Memory B cell (primary cell): Measurements from ENCODE around the gene HSPBAP1.

Experiments
- ATAC-seq: fragments of 150-1000 bp; cut with Tn5 transposase; 2 replicates; pipeline ENCODE4 v1.10.0; 2021; ENCODE audit warnings: low read depth, mild to moderate bottlenecking, moderate library complexity
- DNase-seq, 2 donors: peaks; one replicate each; pipeline ENCODE4 v3.0.0; 2022; ENCODE audit warnings: low spot score in 2 of 2
- H3K27ac Mint-ChIP-seq: one replicate; pipeline ENCODE4 v1.8.0; 2022; ENCODE audit warnings: mild to moderate bottlenecking, moderate library complexity, mixed read lengths
- H3K27me3 Mint-ChIP-seq: one replicate; pipeline ENCODE4 v1.8.0; 2022; ENCODE audit warnings: mixed read lengths
- H3K36me3 Mint-ChIP-seq: one replicate; pipeline ENCODE4 v1.8.0; 2022; ENCODE audit warnings: mild to moderate bottlenecking, mixed read lengths
- H3K4me1 Mint-ChIP-seq: one replicate; pipeline ENCODE4 v1.8.0; 2022; ENCODE audit warnings: mixed read lengths
- H3K4me3 Mint-ChIP-seq: one replicate; pipeline ENCODE4 v1.8.0; 2022; ENCODE audit warnings: mild to moderate bottlenecking, moderate library complexity, mixed read lengths
- H3K9me3 Mint-ChIP-seq: one replicate; pipeline ENCODE4 v1.8.0; 2022; ENCODE audit warnings: mixed read lengths

HSPBAP1 gene

GRCh38 chr3:122697952-122698620, 95.5 kb downstream of the HSPBAP1 start:
- peaks cover 54% of the 10 kb centered on the region for H3K36me3 Mint-ChIP-seq
- DNase-seq: peak; percentile 56 to 73
- peak; percentile 90 for ATAC-seq
- peak overlapping the region; percentile 15 for H3K4me3 Mint-ChIP-seq
- peak overlapping the region; percentile 91 for H3K27ac Mint-ChIP-seq
- H3K9me3 Mint-ChIP-seq: peaks cover 3% of the 10 kb centered on the region
- H3K4me1 Mint-ChIP-seq: peaks cover 48% of the 10 kb centered on the region
- H3K27me3 Mint-ChIP-seq: no peaks in the 10 kb centered on the region

GRCh38 chr3:122695927-122696561, 97.6 kb downstream of the HSPBAP1 start:
- H3K36me3 Mint-ChIP-seq: peaks cover 58% of the 10 kb centered on the region

GRCh38 chr3:122694966-122695365, 98.7 kb downstream of the HSPBAP1 start:
- H3K27me3 Mint-ChIP-seq: no peaks in the 10 kb centered on the region
- H3K36me3 Mint-ChIP-seq: peaks cover 51% of the 10 kb centered on the region
- H3K4me1 Mint-ChIP-seq: peaks cover 53% of the 10 kb centered on the region
- DNase-seq (peak; percentile 38 to 68), ATAC-seq (peak; percentile 75)
- peaks cover 3% of the 10 kb centered on the region for H3K9me3 Mint-ChIP-seq
- H3K4me3 Mint-ChIP-seq: peak overlapping the region; percentile 19
- peak overlapping the region; percentile 91 for H3K27ac Mint-ChIP-seq

More at GRCh38 chr3:122695927-122696561, 97.6 kb downstream of the HSPBAP1 start:
- no peak for DNase-seq
- Mint-ChIP-seq H3K27me3 (no peaks in the 10 kb centered on the region), H3K4me3 (no peak overlapping the region), H3K9me3 (peaks cover 3% of the 10 kb centered on the region), H3K4me1 (peaks cover 52% of the 10 kb centered on the region), H3K27ac (peak overlapping the region; percentile 91)
- no peak for ATAC-seq

DNA sequence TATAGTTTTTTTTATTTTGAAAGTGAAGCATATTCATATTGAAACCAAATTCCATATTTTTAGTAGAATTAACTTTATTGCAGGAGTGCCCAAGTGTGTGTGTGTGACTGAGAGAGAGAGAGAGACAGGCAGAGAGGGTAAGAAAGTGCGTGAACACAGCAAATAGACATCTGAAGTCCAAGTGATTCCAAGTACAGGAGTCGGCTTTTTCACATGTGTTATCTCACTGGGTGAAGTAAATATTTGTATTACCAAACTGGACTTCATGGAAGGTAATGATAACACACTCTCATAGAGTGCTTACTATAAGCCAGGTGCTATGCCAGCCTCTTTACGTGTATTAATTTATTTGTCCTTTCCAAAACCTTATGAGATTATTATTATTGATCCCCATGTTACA, 101.0 kb downstream of the HSPBAP1 start:
- Mint-ChIP-seq H3K9me3 (peaks cover 3% of the 10 kb centered on the region), H3K4me1 (peaks cover 48% of the 10 kb centered on the region), H3K36me3 (peaks cover 49% of the 10 kb centered on the region), H3K4me3 (no peak overlapping the region), H3K27ac (peak overlapping the region; percentile 91), H3K27me3 (no peaks in the 10 kb centered on the region)
- no peak for ATAC-seq
- no peak for DNase-seq

GRCh38 chr3:122691195-122691594, 102.4 kb downstream of the HSPBAP1 start:
- Mint-ChIP-seq H3K4me1 (peaks cover 50% of the 10 kb centered on the region), H3K9me3 (no peaks in the 10 kb centered on the region), H3K36me3 (peaks cover 54% of the 10 kb centered on the region), H3K27ac (peak overlapping the region; percentile 89), H3K4me3 (no peak overlapping the region), H3K27me3 (no peaks in the 10 kb centered on the region)
- no peak for DNase-seq
- no peak for ATAC-seq

DNA sequence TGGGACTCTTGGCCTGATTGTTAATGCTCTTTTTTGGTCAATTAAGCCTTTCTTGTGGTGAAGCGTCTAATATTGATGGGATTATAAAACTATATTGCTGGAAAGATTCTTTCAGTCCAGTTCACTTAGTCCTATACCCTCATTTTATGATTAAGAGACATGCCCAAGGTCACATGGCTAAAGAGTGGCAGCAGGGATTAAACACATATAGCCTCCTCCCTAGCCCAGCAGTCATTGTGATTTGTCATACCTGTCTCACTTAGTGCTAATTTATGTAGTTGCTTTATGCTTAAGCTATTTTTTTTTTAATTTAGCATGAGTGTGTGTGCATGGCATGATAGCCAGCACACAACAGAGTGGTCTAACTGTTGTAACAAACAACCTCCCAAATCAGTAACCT, 103.5 kb downstream of the HSPBAP1 start:
- H3K36me3 Mint-ChIP-seq: peaks cover 57% of the 10 kb centered on the region
- H3K27ac Mint-ChIP-seq: no peak overlapping the region
- H3K4me3 Mint-ChIP-seq: peak overlapping the region; percentile 0
- DNase-seq (no peak), ATAC-seq (no peak)
- H3K27me3 Mint-ChIP-seq: no peaks in the 10 kb centered on the region
- H3K9me3 Mint-ChIP-seq: no peaks in the 10 kb centered on the region
- H3K4me1 Mint-ChIP-seq: peaks cover 48% of the 10 kb centered on the region
